HG03342 (cell line): ENCODE results near the gene ZSWIM7.
A peak's percentile ranks its signal among the peaks of the same experiment; 100 is the strongest.

ENCODE experiments used
- ATAC-seq: cut with Tn5 transposase; IDR thresholded peaks from one replicate; pipeline ENCODE4 v1.9.1; 2021; ENCODE audit warnings: mild to moderate bottlenecking, moderate library complexity; ENCODE audit not compliant: unreplicated experiment

ZSWIM7 gene

GRCh38 chr17:15999141-15999973, at the start of gene ZSWIM7, which contains the start of gene TTC19:
ZSWIM7 (minus strand) TSS chr17:15999704; CDS start chr17:15999594, 110 bp downstream.
TTC19 (plus strand) TSS chr17:15999824; CDS start chr17:15999849, 25 bp downstream.
- peak; percentile 91 for ATAC-seq

- no peak for ATAC-seq
Measured at GRCh38 chr17:16048811-16049449, 49.4 kb upstream of the ZSWIM7 start.

- ATAC-seq, result no peak
Measured at GRCh38 chr17:16046966-16047365, 47.5 kb upstream of the ZSWIM7 start.

- ATAC-seq, result no peak
Measured at GRCh38 chr17:16044487-16044886, 45.0 kb upstream of the ZSWIM7 start.

GRCh38 chr17:16040710-16041251, 41.3 kb upstream of the ZSWIM7 start:
- ATAC-seq, result no peak

- no peak for ATAC-seq
Measured at GRCh38 chr17:16037636-16038035, 38.1 kb upstream of the ZSWIM7 start.

GRCh38 chr17:16036261-16036660, 36.8 kb upstream of the ZSWIM7 start:
- ATAC-seq, result no peak

GRCh38 chr17:16033729-16034349, 34.3 kb upstream of the ZSWIM7 start:
- no peak for ATAC-seq

- ATAC-seq, result peak; percentile 86
Measured at GRCh38 chr17:16027708-16028584, 28.4 kb upstream of the ZSWIM7 start.

GRCh38 chr17:16026895-16027294, 27.4 kb upstream of the ZSWIM7 start:
- ATAC-seq, result no peak

- ATAC-seq, result no peak
Measured at GRCh38 chr17:16025202-16025601, 25.7 kb upstream of the ZSWIM7 start.

GRCh38 chr17:16023881-16024280, 24.4 kb upstream of the ZSWIM7 start:
- ATAC-seq, result no peak

GRCh38 chr17:16019347-16019746, 19.8 kb upstream of the ZSWIM7 start:
- no peak for ATAC-seq

GRCh38 chr17:16013943-16014407, 14.5 kb upstream of the ZSWIM7 start:
- no peak for ATAC-seq

- no peak for ATAC-seq
Measured at GRCh38 chr17:16007439-16007838, 7.9 kb upstream of the ZSWIM7 start.

GRCh38 chr17:16005636-16006035, 6.1 kb upstream of the ZSWIM7 start:
- ATAC-seq, result no peak

GRCh38 chr17:16003841-16004240, 4.3 kb upstream of the ZSWIM7 start:
- no peak for ATAC-seq

- no peak for ATAC-seq
Measured at GRCh38 chr17:16002708-16003260, 3.3 kb upstream of the ZSWIM7 start.

GRCh38 chr17:16001226-16001897, 1.9 kb upstream of the ZSWIM7 start:
- ATAC-seq, result no peak
